ENCODE measurements around the gene ZNF557. TPM values are rescaled to one million over a fixed set of nuclear protein-coding genes. Genes with fewer than 3 reads are reported as not detected.

The ZNF557 gene
- total RNA-seq, 2 donors from 2014 or later: 6.5 to 6.6 TPM

DNA sequence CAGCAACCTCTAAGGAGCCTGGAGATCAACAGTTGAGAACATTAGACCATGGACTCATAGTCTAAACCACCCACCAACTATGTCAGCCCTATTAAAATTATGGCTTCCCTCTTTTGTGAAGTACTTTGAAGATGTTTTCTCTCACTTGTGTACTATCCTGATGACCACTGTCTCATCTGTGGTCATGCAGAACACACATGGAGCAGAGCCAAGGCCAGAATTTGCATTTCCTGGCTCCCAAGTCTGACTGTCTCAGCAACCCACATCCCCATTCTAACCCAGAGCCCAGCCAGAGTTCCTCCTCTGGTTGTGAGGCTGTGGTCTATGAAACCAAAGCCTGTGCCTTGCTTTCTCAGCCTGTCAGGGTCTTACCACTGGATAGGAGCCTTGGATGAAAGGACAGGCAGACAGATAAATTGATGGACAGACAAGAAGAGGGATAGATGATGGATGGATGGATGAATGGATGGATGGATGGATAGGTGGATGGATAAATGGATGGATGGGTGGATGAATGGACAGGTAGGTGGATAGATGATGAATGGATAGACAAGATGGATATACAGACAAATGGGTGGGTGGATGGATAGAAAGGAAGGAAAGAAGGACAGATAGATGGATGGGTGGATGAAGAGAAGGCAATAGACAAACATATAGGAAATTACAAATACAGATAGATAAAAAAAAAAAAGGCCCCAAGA is 35.4 kb downstream of the ZNF557 start:
- peaks cover 18% of the 10 kb centered on the region for H3K4me1 ChIP-seq
- DNase-seq (peak in 1 of 4 donors; percentile 64), ATAC-seq (no peak)
- H3K4me3 ChIP-seq: no peak overlapping the region
- no peaks in the 10 kb centered on the region for H3K36me3 ChIP-seq (replicated peaks in 1 of 2; ENCODE audit: insufficient read depth in 1 of 2, low read depth in 2 of 2)
- no peaks in the 10 kb centered on the region for H3K27me3 ChIP-seq
- TF ChIP-seq POLR2A (IDR thresholded peaks at IDR 0.05): no peak
- TF ChIP-seq, protein P1, sequence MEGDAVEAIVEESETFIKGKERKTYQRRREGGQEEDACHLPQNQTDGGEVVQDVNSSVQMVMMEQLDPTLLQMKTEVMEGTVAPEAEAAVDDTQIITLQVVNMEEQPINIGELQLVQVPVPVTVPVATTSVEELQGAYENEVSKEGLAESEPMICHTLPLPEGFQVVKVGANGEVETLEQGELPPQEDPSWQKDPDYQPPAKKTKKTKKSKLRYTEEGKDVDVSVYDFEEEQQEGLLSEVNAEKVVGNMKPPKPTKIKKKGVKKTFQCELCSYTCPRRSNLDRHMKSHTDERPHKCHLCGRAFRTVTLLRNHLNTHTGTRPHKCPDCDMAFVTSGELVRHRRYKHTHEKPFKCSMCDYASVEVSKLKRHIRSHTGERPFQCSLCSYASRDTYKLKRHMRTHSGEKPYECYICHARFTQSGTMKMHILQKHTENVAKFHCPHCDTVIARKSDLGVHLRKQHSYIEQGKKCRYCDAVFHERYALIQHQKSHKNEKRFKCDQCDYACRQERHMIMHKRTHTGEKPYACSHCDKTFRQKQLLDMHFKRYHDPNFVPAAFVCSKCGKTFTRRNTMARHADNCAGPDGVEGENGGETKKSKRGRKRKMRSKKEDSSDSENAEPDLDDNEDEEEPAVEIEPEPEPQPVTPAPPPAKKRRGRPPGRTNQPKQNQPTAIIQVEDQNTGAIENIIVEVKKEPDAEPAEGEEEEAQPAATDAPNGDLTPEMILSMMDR (IDR thresholded peaks at IDR 0.05): no peak
- no peaks in the 10 kb centered on the region for H3K9me3 ChIP-seq
- intact Hi-C loops (cut with DNase I): loop anchor here (5.0 to 10.0 kb wide), 2 partner anchors 242 to 690 kb away; partner anchors contain the start of gene ARHGEF18
- no peak overlapping the region for H3K27ac ChIP-seq

DNA sequence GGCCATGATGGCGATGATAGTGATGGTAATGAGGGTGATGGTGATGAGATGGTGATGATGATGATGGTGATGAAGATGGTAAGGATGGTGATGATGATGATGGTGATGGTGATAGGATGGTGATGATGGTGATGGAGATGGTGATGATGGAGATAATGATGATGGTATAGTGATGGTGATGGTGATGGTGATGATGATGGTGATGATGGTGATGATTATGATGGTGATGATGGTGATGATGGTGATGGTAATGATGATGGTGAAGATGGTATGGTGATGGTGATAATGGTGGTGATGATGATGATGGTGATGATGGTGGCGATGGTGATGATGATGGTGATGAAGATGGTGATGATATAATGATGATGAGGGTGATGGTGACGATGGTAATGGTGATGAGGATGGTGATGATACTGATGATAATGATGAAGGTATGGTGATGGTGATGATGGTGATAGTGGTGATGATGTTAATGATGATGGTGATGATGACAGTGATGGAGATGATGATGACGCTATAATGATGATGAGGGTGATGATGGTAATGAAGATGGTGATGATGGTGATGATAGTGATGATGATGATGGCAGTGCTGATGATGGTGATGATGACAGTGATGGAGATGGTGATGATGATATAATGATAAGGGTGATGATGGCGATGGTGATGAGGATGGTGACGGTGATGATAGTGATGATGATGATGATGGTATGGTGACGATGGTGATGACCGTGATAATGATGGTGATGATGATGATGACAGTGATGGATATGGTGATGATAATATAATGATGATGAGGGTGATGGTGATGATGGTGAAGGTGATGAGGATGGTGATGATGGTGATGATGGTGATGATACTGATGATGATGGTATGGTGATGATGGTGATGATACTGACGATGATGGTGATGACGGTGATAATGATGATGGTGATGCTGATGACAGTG is 37.5 kb downstream of the ZNF557 start:
- no peak for DNase-seq

DNA sequence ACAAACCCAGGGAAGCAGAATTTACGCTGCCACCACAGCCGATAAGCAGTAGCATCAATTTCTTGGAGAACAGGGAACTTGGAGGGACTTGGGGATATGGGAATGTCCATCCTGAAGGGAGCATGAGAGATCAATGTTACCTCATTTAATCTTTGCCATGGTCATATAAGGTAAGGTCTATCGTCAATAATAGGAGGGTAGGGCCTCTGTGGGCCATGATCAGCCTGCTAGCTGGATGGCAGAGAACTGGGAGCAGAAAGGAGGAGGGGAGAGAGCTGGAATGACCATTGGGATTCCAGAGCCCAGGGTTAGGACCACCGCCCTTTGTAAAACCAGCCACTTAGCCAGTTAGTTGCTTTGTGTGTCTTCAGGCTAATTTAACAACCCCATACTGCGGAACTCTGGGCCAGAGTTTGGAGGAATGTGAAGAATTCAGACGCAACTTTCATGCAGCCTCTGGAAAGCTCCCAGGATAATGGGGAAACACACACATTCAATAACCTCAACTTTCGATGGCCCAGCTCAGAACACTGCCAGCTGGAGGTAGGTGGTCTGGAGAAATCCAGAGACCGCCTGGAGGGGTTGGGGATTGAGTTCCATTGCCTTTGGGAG is 40.3 kb downstream of the ZNF557 start:
- WGBS, 2 donors: 49 to 51% methylated on average over 6 to 8 of the region's 8 CpGs
- DNase-seq (peak in 2 of 4 donors; percentile 11 to 46), ATAC-seq (peak; percentile 63)
- TF ChIP-seq, protein P1 (IDR thresholded peaks at IDR 0.05): no peak
- TF ChIP-seq POLR2A (IDR thresholded peaks at IDR 0.05): no peak
- Histone ChIP-seq H3K9me3 (no peaks in the 10 kb centered on the region), H3K36me3 (replicated peaks in 1 of 2; ENCODE audit: insufficient read depth in 1 of 2, low read depth in 2 of 2) (no peaks in the 10 kb centered on the region), H3K27me3 (no peaks in the 10 kb centered on the region), H3K4me3 (no peak overlapping the region), H3K27ac (peak overlapping the region in 2 of 4 donors; percentile 10 to 68), H3K4me1 (peaks cover 6% of the 10 kb centered on the region)
- intact Hi-C loops (cut with DNase I): loop anchor here (5.0 to 10.0 kb wide), 2 partner anchors 238 to 685 kb away; partner anchors contain the start of gene ARHGEF18

More for the DNA sequence above, 37.5 kb downstream of the ZNF557 start:
- whole genome bisulfite sequencing, 2 donors: 76% methylated on average over 10 of the region's 10 CpGs
- H3K36me3 ChIP-seq (replicated peaks in 1 of 2; ENCODE audit: insufficient read depth in 1 of 2, low read depth in 2 of 2): no peaks in the 10 kb centered on the region
- TF ChIP-seq POLR2A (IDR thresholded peaks at IDR 0.05): no peak
- TF ChIP-seq, protein P1 (IDR thresholded peaks at IDR 0.05): no peak
- ATAC-seq: no peak
- no peaks in the 10 kb centered on the region for H3K9me3 ChIP-seq
- no peak overlapping the region for H3K4me3 ChIP-seq
- intact Hi-C loops (cut with DNase I): loop anchor here (5.0 to 10.0 kb wide), 2 partner anchors 240 to 688 kb away; partner anchors contain the start of gene ARHGEF18
- no peaks in the 10 kb centered on the region for H3K27me3 ChIP-seq
- peaks cover 12% of the 10 kb centered on the region for H3K4me1 ChIP-seq
- H3K27ac ChIP-seq: no peak overlapping the region

DNA sequence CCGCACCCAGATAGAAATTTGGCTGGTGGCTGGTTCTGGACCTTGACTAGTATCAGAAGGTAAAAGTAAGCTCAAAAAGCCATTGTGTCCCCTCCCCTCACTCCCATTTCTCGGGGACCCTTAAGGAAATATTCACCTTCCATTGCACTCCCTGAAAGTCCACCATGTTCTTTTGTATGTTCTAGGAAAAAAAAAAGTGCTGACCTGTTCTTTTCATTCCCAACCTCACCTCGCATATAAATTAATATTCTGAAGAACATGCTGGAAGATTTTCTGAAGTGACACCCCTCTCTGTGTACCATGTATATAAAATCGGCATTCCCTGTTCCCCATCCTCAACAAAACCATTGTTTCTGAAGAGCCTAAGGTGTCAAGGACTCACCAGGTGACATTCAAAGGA is 43.2 kb downstream of the ZNF557 start:
- H3K4me3 ChIP-seq: no peak overlapping the region
- DNase-seq: no peak
- intact Hi-C loops (cut with DNase I): no loop called here
- H3K27ac ChIP-seq: no peak overlapping the region
- WGBS, 2 donors: 86 to 87% methylated on average over 4 of the region's 4 CpGs
- no peak for ATAC-seq
- no peaks in the 10 kb centered on the region for H3K9me3 ChIP-seq
- TF ChIP-seq POLR2A (IDR thresholded peaks at IDR 0.05): no peak
- TF ChIP-seq, protein P1 (IDR thresholded peaks at IDR 0.05): no peak
- peaks cover 6% of the 10 kb centered on the region for H3K4me1 ChIP-seq
- no peaks in the 10 kb centered on the region for H3K27me3 ChIP-seq
- peaks cover 7 to 17% of the 10 kb centered on the region in 2 donors for H3K36me3 ChIP-seq (replicated peaks in 1 of 2; ENCODE audit: insufficient read depth in 1 of 2, low read depth in 2 of 2)

All from body of pancreas (tissue), 4 donors.